ENCODE measurements around the gene LEPROT. TPM values are rescaled to one million over a fixed set of nuclear protein-coding genes. Genes with fewer than 3 reads are reported as not detected.

The LEPROT gene
- total and polyA plus RNA-seq, 2 experiments from 2014 or later = 66.9 to 171 TPM

- Histone ChIP-seq H2AFZ (no peak overlapping the region), H3K27me3 (replicated peaks; ENCODE audit: insufficient read depth) (no peaks in the 10 kb centered on the region), H3K27ac (peak overlapping the region; percentile 50), H3F3A (ENCODE audit: insufficient read depth) (peaks cover 9% of the 10 kb centered on the region; the same call in 1 of the 2 replicates), H3K79me2 (ENCODE audit: insufficient read depth) (no peaks in the 10 kb centered on the region), H3K4me2 (ENCODE audit: unreplicated experiment) (peak overlapping the region; percentile 29), H3K9me3 (ENCODE audit: low read depth) (no peaks in the 10 kb centered on the region), H3K36me3 (ENCODE audit: low read depth) (0 out of 2 replicates have a peak, but pooled peaks cover 5% of the 10 kb centered on the region), H3K9me2 (ENCODE audit: insufficient read depth) (no peaks in the 10 kb centered on the region), H4K20me1 (ENCODE audit: insufficient read depth) (no peaks in the 10 kb centered on the region), H3K4me1 (ENCODE audit: insufficient read depth) (0 out of 2 replicates have a peak, but pooled peaks cover 4% of the 10 kb centered on the region), H3K4me3 (no peak overlapping the region), H3K9ac (no peak overlapping the region)
- in situ Hi-C loops (cut with MboI) = no loop called here
- peak; percentile 67 for DNase-seq
- no peak for TF ChIP-seq EZH2 (IDR thresholded peaks at IDR 0.05; ENCODE audit: insufficient read depth, poor library complexity, severe bottlenecking)
- TF ChIP-seq EZH2phosphoT487 (IDR thresholded peaks at IDR 0.05; ENCODE audit: insufficient read depth, low read depth) = no peak
- WGBS, 2 experiments (ENCODE audit: low coverage in 1 of 2, low lambda C conversion rate in 2 of 2, missing lambda C conversion rate in 2 of 2) = 90 to 93% methylated on average over 3 of the region's 3 CpGs
These were observed 24.4 kb upstream of the LEPROT start for GRCh38 chr1:65395887-65396612.

DNA sequence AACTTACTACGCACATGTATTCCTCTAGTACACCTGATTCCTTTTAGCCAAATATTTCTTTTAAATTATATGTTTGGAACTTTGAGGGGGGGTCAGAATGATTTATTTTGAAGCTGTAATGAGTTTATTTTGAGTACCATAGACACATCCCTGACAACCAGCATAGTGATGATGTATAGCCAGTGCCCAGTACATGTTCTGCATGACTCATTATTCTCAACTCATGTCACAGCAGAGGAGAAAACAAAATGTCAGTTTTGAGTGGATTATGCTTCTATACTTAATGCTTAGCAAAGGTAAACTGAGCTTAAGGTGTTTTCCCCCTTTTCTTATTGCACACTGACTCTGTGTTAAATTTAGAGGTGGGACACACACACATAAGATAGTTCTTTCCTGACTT lies 22.4 kb upstream of the LEPROT start:
- H3K27ac ChIP-seq = no peak overlapping the region
- no peaks in the 10 kb centered on the region for H3K79me2 ChIP-seq (ENCODE audit: insufficient read depth)
- 0 out of 2 replicates have a peak, but pooled peaks cover 4% of the 10 kb centered on the region for H3K4me1 ChIP-seq (ENCODE audit: insufficient read depth)
- DNase-seq = no peak
- H2AFZ ChIP-seq = no peak overlapping the region
- in situ Hi-C loops (cut with MboI) = no loop called here
- H3K4me3 ChIP-seq = no peak overlapping the region
- no peak for TF ChIP-seq EZH2phosphoT487 (IDR thresholded peaks at IDR 0.05; ENCODE audit: insufficient read depth, low read depth)
- no peak for TF ChIP-seq EZH2 (IDR thresholded peaks at IDR 0.05; ENCODE audit: insufficient read depth, poor library complexity, severe bottlenecking)
- no peaks in the 10 kb centered on the region for H3K9me2 ChIP-seq (ENCODE audit: insufficient read depth)
- H3K27me3 ChIP-seq (replicated peaks; ENCODE audit: insufficient read depth) = no peaks in the 10 kb centered on the region
- no peak overlapping the region for H3K4me2 ChIP-seq (ENCODE audit: unreplicated experiment)
- peaks cover 9% of the 10 kb centered on the region; the same call in 1 of the 2 replicates for H3F3A ChIP-seq (ENCODE audit: insufficient read depth)
- no peaks in the 10 kb centered on the region for H4K20me1 ChIP-seq (ENCODE audit: insufficient read depth)
- 94 to 100% methylated on average over 1 of the region's 1 CpG for WGBS, 2 experiments (ENCODE audit: low coverage in 1 of 2, low lambda C conversion rate in 2 of 2, missing lambda C conversion rate in 2 of 2)
- 0 out of 2 replicates have a peak, but pooled peaks cover 5% of the 10 kb centered on the region for H3K36me3 ChIP-seq (ENCODE audit: low read depth)
- H3K9ac ChIP-seq = no peak overlapping the region
- H3K9me3 ChIP-seq (ENCODE audit: low read depth) = no peaks in the 10 kb centered on the region

- 0 out of 2 replicates have a peak, but pooled peaks cover 5% of the 10 kb centered on the region for H3K36me3 ChIP-seq (ENCODE audit: low read depth)
- WGBS, 2 experiments (ENCODE audit: low coverage in 1 of 2, low lambda C conversion rate in 2 of 2, missing lambda C conversion rate in 2 of 2) = 52 to 71% methylated on average over 1 of the region's 1 CpG
- no peaks in the 10 kb centered on the region for H3K9me2 ChIP-seq (ENCODE audit: insufficient read depth)
- no peak overlapping the region for H3K4me3 ChIP-seq
- in situ Hi-C loops (cut with MboI) = no loop called here
- no peaks in the 10 kb centered on the region for H3K27me3 ChIP-seq (replicated peaks; ENCODE audit: insufficient read depth)
- H3F3A ChIP-seq (ENCODE audit: insufficient read depth) = peaks cover 9% of the 10 kb centered on the region; the same call in 1 of the 2 replicates
- no peaks in the 10 kb centered on the region for H3K79me2 ChIP-seq (ENCODE audit: insufficient read depth)
- H3K9me3 ChIP-seq (ENCODE audit: low read depth) = no peaks in the 10 kb centered on the region
- H4K20me1 ChIP-seq (ENCODE audit: insufficient read depth) = no peaks in the 10 kb centered on the region
- H3K27ac ChIP-seq = no peak overlapping the region
- no peak for DNase-seq
- H2AFZ ChIP-seq = no peak overlapping the region
- H3K4me2 ChIP-seq (ENCODE audit: unreplicated experiment) = no peak overlapping the region
- no peaks in the 10 kb centered on the region for H3K4me1 ChIP-seq (ENCODE audit: insufficient read depth)
- H3K9ac ChIP-seq = no peak overlapping the region
- TF ChIP-seq EZH2 (IDR thresholded peaks at IDR 0.05; ENCODE audit: insufficient read depth, poor library complexity, severe bottlenecking) (no peak), EZH2phosphoT487 (IDR thresholded peaks at IDR 0.05; ENCODE audit: insufficient read depth, low read depth) (no peak)
These were observed 21.5 kb upstream of the LEPROT start for GRCh38 chr1:65399003-65399402.

- in situ Hi-C loops (cut with MboI) = no loop called here
- peaks cover 1% of the 10 kb centered on the region; the same call in 1 of the 2 replicates for H3F3A ChIP-seq (ENCODE audit: insufficient read depth)
- H3K79me2 ChIP-seq (ENCODE audit: insufficient read depth) = no peaks in the 10 kb centered on the region
- H3K4me1 ChIP-seq (ENCODE audit: insufficient read depth) = no peaks in the 10 kb centered on the region
- H2AFZ ChIP-seq = no peak overlapping the region
- H3K9ac ChIP-seq = no peak overlapping the region
- no peak overlapping the region for H3K27ac ChIP-seq
- no peak overlapping the region for H3K4me2 ChIP-seq (ENCODE audit: unreplicated experiment)
- WGBS, 2 experiments (ENCODE audit: low coverage in 1 of 2, low lambda C conversion rate in 2 of 2, missing lambda C conversion rate in 2 of 2) = 76 to 83% methylated on average over 3 of the region's 3 CpGs
- H3K4me3 ChIP-seq = no peak overlapping the region
- TF ChIP-seq EZH2phosphoT487 (IDR thresholded peaks at IDR 0.05; ENCODE audit: insufficient read depth, low read depth) (no peak), EZH2 (IDR thresholded peaks at IDR 0.05; ENCODE audit: insufficient read depth, poor library complexity, severe bottlenecking) (no peak)
- H4K20me1 ChIP-seq (ENCODE audit: insufficient read depth) = no peaks in the 10 kb centered on the region
- no peaks in the 10 kb centered on the region for H3K36me3 ChIP-seq (ENCODE audit: low read depth)
- DNase-seq = no peak
- H3K9me2 ChIP-seq (ENCODE audit: insufficient read depth) = no peaks in the 10 kb centered on the region
- H3K27me3 ChIP-seq (replicated peaks; ENCODE audit: insufficient read depth) = no peaks in the 10 kb centered on the region
- no peaks in the 10 kb centered on the region for H3K9me3 ChIP-seq (ENCODE audit: low read depth)
These were observed 18.9 kb upstream of the LEPROT start for GRCh38 chr1:65401612-65402011.

Measured in GM23248 (cell line).